ENCODE results near the gene OSTF1. TPM values are rescaled to one million over a fixed set of nuclear protein-coding genes. Genes with fewer than 3 reads are reported as not detected.

Gene OSTF1
- 10 to 100 TPM in 2 of 4 donors, 1 to 10 TPM in 1, under 1 TPM in 1; 0.60 to 37.8 (median 19.0) TPM for total RNA-seq

- Histone ChIP-seq H3K36me3 (no peaks in the 10 kb centered on the region), H3K4me1 (peaks cover 6 to 55% (median 35%) of the 10 kb centered on the region in 4 donors), H3K27me3 (no peaks in the 10 kb centered on the region), H3K9me3 (no peaks in the 10 kb centered on the region), H3K27ac (peak within 1 kb of the TSS; percentile 98 to 100 (median 100)), H3K4me3 (peak within 1 kb of the TSS; percentile 82 to 88 (median 84))
- in situ Hi-C loops (cut with MboI; ENCODE audit: low pct_ligation_motif_present in 1 of 4, low pct_unique_long_range_greater_than_20kb in 1 of 4, low sequenced_read_pairs in 3 of 4) (no loop called here), intact Hi-C loops (cut with DNase I; ENCODE audit: low total_unique reads) (loop anchor here (5.0 kb wide), 1 partner anchor 136 kb away; the partner anchor contains the start of gene C9orf40)
- TF ChIP-seq POLR2AphosphoS5 (IDR thresholded peaks at IDR 0.05) (peak; percentile 96 to 98 (median 98)), EP300 (IDR thresholded peaks at IDR 0.05; ENCODE audit: low read depth) (no peak), CTCF (IDR thresholded peaks at IDR 0.05) (no peak), POLR2A (IDR thresholded peaks at IDR 0.05) (peak; percentile 98)
- peak; percentile 97 for DNase-seq
- WGBS, 2 donors (ENCODE audit: low coverage in 1 of 2), result 0% methylated on average over 73 of the region's 93 CpGs; no CpG with 5 or more reads in 1 of the 2 donors
These were observed at the start of gene OSTF1, which contains the start of gene NMRK1 for GRCh38 chr9:75087824-75088645. TSS of gene OSTF1 (plus strand) at chr9:75088514. CDS start at chr9:75088693, 179 bp downstream. TSS of gene NMRK1 (minus strand) at chr9:75088155. CDS start at chr9:75083115, 5,040 bp downstream.

GRCh38 chr9:75039009-75039408, 49.3 kb upstream of the OSTF1 start:
- Histone ChIP-seq H3K27ac (peak overlapping the region in 1 of 4 donors; percentile 40), H3K27me3 (no peaks in the 10 kb centered on the region), H3K4me1 (no peaks in the 10 kb centered on the region), H3K9me3 (no peaks in the 10 kb centered on the region), H3K4me3 (no peak overlapping the region), H3K36me3 (no peaks in the 10 kb centered on the region)
- no peak for TF ChIP-seq CTCF (IDR thresholded peaks at IDR 0.05)
- no peak for TF ChIP-seq POLR2AphosphoS5 (IDR thresholded peaks at IDR 0.05)
- TF ChIP-seq POLR2A (IDR thresholded peaks at IDR 0.05), result no peak
- no peak for TF ChIP-seq EP300 (IDR thresholded peaks at IDR 0.05; ENCODE audit: low read depth)
- intact Hi-C loops (cut with DNase I; ENCODE audit: low total_unique reads) (no loop called here), in situ Hi-C loops (cut with MboI; ENCODE audit: low pct_ligation_motif_present in 1 of 4, low pct_unique_long_range_greater_than_20kb in 1 of 4, low sequenced_read_pairs in 3 of 4) (no loop called here)
- WGBS, 2 donors (ENCODE audit: low coverage in 1 of 2), result 58 to 66% methylated on average over 3 of the region's 3 CpGs
- no peak for DNase-seq

- no peaks in the 10 kb centered on the region for H3K4me1 ChIP-seq
- H3K27ac ChIP-seq, result peak overlapping the region in 1 of 4 donors; percentile 40
- H3K9me3 ChIP-seq, result no peaks in the 10 kb centered on the region
- in situ Hi-C loops (cut with MboI; ENCODE audit: low pct_ligation_motif_present in 1 of 4, low pct_unique_long_range_greater_than_20kb in 1 of 4, low sequenced_read_pairs in 3 of 4) (no loop called here), intact Hi-C loops (cut with DNase I; ENCODE audit: low total_unique reads) (no loop called here)
- TF ChIP-seq POLR2A (IDR thresholded peaks at IDR 0.05), result no peak
- no peak for TF ChIP-seq EP300 (IDR thresholded peaks at IDR 0.05; ENCODE audit: low read depth)
- no peak for TF ChIP-seq CTCF (IDR thresholded peaks at IDR 0.05)
- no peak for TF ChIP-seq POLR2AphosphoS5 (IDR thresholded peaks at IDR 0.05)
- H3K36me3 ChIP-seq, result no peaks in the 10 kb centered on the region
- no peaks in the 10 kb centered on the region for H3K27me3 ChIP-seq
- 55 to 69% methylated on average over 3 of the region's 3 CpGs for whole genome bisulfite sequencing, 2 donors (ENCODE audit: low coverage in 1 of 2)
- no peak for DNase-seq
- H3K4me3 ChIP-seq, result no peak overlapping the region
These were observed 48.5 kb upstream of the OSTF1 start for GRCh38 chr9:75039801-75040200.

GRCh38 chr9:75041041-75041440, 47.3 kb upstream of the OSTF1 start:
- H3K27me3 ChIP-seq, result no peaks in the 10 kb centered on the region
- no peaks in the 10 kb centered on the region for H3K36me3 ChIP-seq
- no peak for DNase-seq
- TF ChIP-seq POLR2AphosphoS5 (IDR thresholded peaks at IDR 0.05) (no peak), POLR2A (IDR thresholded peaks at IDR 0.05) (no peak), EP300 (IDR thresholded peaks at IDR 0.05; ENCODE audit: low read depth) (no peak), CTCF (IDR thresholded peaks at IDR 0.05) (no peak)
- H3K4me1 ChIP-seq, result no peaks in the 10 kb centered on the region
- in situ Hi-C loops (cut with MboI; ENCODE audit: low pct_ligation_motif_present in 1 of 4, low pct_unique_long_range_greater_than_20kb in 1 of 4, low sequenced_read_pairs in 3 of 4), result no loop called here
- no peaks in the 10 kb centered on the region for H3K9me3 ChIP-seq
- no peak overlapping the region for H3K27ac ChIP-seq
- 46 to 83% methylated on average over 1 of the region's 1 CpG for WGBS, 2 donors (ENCODE audit: low coverage in 1 of 2)
- no peak overlapping the region for H3K4me3 ChIP-seq
- intact Hi-C loops (cut with DNase I; ENCODE audit: low total_unique reads), result no loop called here
